DOHH2 (cell line): ENCODE measurements around the gene ROR1.

ENCODE experiments used
- H3F3A ChIP-seq: fragments of 200-600 bp; sonication (generic), shearing (Covaris generic); 2 replicates; pipeline ENCODE4 v1.6.0; 2016; ENCODE audit warnings: antibody characterized with exemption, mild to moderate bottlenecking; ENCODE audit not compliant: control insufficient read depth, insufficient read depth
- H3K27ac ChIP-seq: fragments of 200-600 bp; sonication (generic); 2 replicates; pipeline ENCODE4 v1.5.1; 2014; ENCODE audit warnings: low read depth, mild to moderate bottlenecking, low read length, moderate library complexity
- H3K27me3 ChIP-seq: fragments of 200-600 bp; sonication (generic); 2 replicates; pipeline ENCODE4 v1.6.1; 2014; ENCODE audit warnings: mild to moderate bottlenecking, low read length, mixed read lengths; ENCODE audit not compliant: control insufficient read depth
- H3K36me3 ChIP-seq: fragments of 200-600 bp; sonication (generic); 2 replicates; pipeline ENCODE4 v1.6.1; 2014; ENCODE audit warnings: mild to moderate bottlenecking, low read length, moderate library complexity, mixed read lengths; ENCODE audit not compliant: control insufficient read depth
- H3K4me1 ChIP-seq: fragments of 200-600 bp; sonication (generic); 2 replicates; pipeline ENCODE4 v1.6.1; 2014; ENCODE audit warnings: mild to moderate bottlenecking, low read length, mixed read lengths; ENCODE audit not compliant: control insufficient read depth
- H3K4me2 ChIP-seq: fragments of 200-600 bp; sonication (generic); 2 replicates; pipeline ENCODE4 v1.6.0; 2014; ENCODE audit warnings: mild to moderate bottlenecking, low read length, moderate library complexity
- H3K4me3 ChIP-seq: fragments of 200-600 bp; sonication (generic); 2 replicates; pipeline ENCODE4 v1.5.1; 2014; ENCODE audit warnings: mild to moderate bottlenecking, low read length, mixed read lengths
- H3K79me2 ChIP-seq: fragments of 200-600 bp; sonication (generic); 2 replicates; pipeline ENCODE4 v1.6.1; 2014; ENCODE audit warnings: mild to moderate bottlenecking, low read length, mixed read lengths; ENCODE audit not compliant: control insufficient read depth
- H3K9me2 ChIP-seq: fragments of 200-600 bp; sonication (generic); replicated peaks from 2 replicates; pipeline ENCODE4 v1.6.1; 2014; ENCODE audit warnings: mild to moderate bottlenecking, low read length, mixed read lengths; ENCODE audit not compliant: control insufficient read depth
- H3K9me3 ChIP-seq: fragments of 200-600 bp; sonication (generic); 2 replicates; pipeline ENCODE4 v1.6.1; 2014; ENCODE audit warnings: antibody characterized with exemption, low read length, mixed read lengths; ENCODE audit not compliant: control insufficient read depth, insufficient read depth
- H4K20me1 ChIP-seq: fragments of 200-600 bp; sonication (generic); 2 replicates; pipeline ENCODE4 v1.6.0; 2014; ENCODE audit warnings: low read depth, mild to moderate bottlenecking, antibody characterized with exemption, low read length, moderate library complexity; ENCODE audit not compliant: control insufficient read depth, insufficient read depth
- CTCF ChIP-seq: fragments of 200-600 bp; sonication (generic); IDR thresholded peaks from one replicate; pipeline ENCODE4 v1.5.1; 2014; ENCODE audit warnings: antibody characterized with exemption, mild to moderate bottlenecking, low read depth, low read length; ENCODE audit not compliant: poor library complexity, severe bottlenecking
- EZH2phosphoT487 ChIP-seq: fragments of 200-600 bp; sonication (generic); IDR thresholded peaks from 2 replicates; pipeline ENCODE4 v1.6.1; 2017; ENCODE audit warnings: borderline replicate concordance, mild to moderate bottlenecking, antibody characterized with exemption, low read length, moderate library complexity, mixed read lengths

The ROR1 gene

GRCh38 chr1:63836374-63836773, 62.6 kb downstream of the ROR1 start:
- H3K27ac ChIP-seq: no peak overlapping the region
- no peak for TF ChIP-seq CTCF
- TF ChIP-seq EZH2phosphoT487: no peak
- 0 out of 2 replicates have a peak, but pooled peaks cover under 1% of the 10 kb centered on the region for H3K36me3 ChIP-seq
- H3K79me2 ChIP-seq: no peaks in the 10 kb centered on the region
- no peak overlapping the region for H3K4me2 ChIP-seq
- H3F3A ChIP-seq: 0 out of 2 replicates have a peak, but pooled peaks cover 4% of the 10 kb centered on the region
- no peaks in the 10 kb centered on the region for H4K20me1 ChIP-seq
- no peaks in the 10 kb centered on the region for H3K9me2 ChIP-seq
- peaks cover 50% of the 10 kb centered on the region for H3K4me1 ChIP-seq
- H3K9me3 ChIP-seq: no peaks in the 10 kb centered on the region
- no peaks in the 10 kb centered on the region for H3K27me3 ChIP-seq
- no peak overlapping the region for H3K4me3 ChIP-seq

- H3K36me3 ChIP-seq: no peaks in the 10 kb centered on the region
- TF ChIP-seq EZH2phosphoT487 (no peak), CTCF (no peak)
- H4K20me1 ChIP-seq: no peaks in the 10 kb centered on the region
- no peaks in the 10 kb centered on the region for H3K9me2 ChIP-seq
- H3K27ac ChIP-seq: no peak overlapping the region
- H3K9me3 ChIP-seq: no peaks in the 10 kb centered on the region
- H3F3A ChIP-seq: no peaks in the 10 kb centered on the region
- no peaks in the 10 kb centered on the region for H3K79me2 ChIP-seq
- peaks cover 45% of the 10 kb centered on the region for H3K4me1 ChIP-seq
- no peaks in the 10 kb centered on the region for H3K27me3 ChIP-seq
- no peak overlapping the region for H3K4me2 ChIP-seq
- no peak overlapping the region for H3K4me3 ChIP-seq
Measured at GRCh38 chr1:63836830-63837229, 63.0 kb downstream of the ROR1 start.

GRCh38 chr1:63843010-63843409, 69.2 kb downstream of the ROR1 start:
- Histone ChIP-seq H3K9me2 (no peaks in the 10 kb centered on the region), H3K27me3 (no peaks in the 10 kb centered on the region), H3F3A (no peaks in the 10 kb centered on the region), H3K79me2 (no peaks in the 10 kb centered on the region), H3K4me1 (no peaks in the 10 kb centered on the region), H3K4me3 (no peak overlapping the region), H3K27ac (no peak overlapping the region), H3K4me2 (no peak overlapping the region), H3K9me3 (no peaks in the 10 kb centered on the region), H3K36me3 (no peaks in the 10 kb centered on the region), H4K20me1 (no peaks in the 10 kb centered on the region)
- TF ChIP-seq EZH2phosphoT487: no peak
- no peak for TF ChIP-seq CTCF
